Activated CD8-positive, alpha-beta memory T cell treated with anti-CD3 and anti-CD28 coated beads for 48 hours (primary cell): Measurements from ENCODE around the gene GTPBP4.
"Not testable (repeated sequence)": the region's sequence is repeated elsewhere in the genome, so short reads cannot be mapped to it uniquely, and the experiment has no call there.

ENCODE experiments used
- DNase-seq, 3 experiments: peaks; one replicate each; pipeline ENCODE4 v3.0.0-alpha.2; 2020; ENCODE audit warnings: low read depth in 2 of 3, low spot score in 2 of 3

GTPBP4 gene

GRCh38 chr10:988667-989545 is 672 bp downstream of the GTPBP4 start:
- DNase-seq = no peak

GRCh38 chr10:990808-991207 is 2.6 kb downstream of the GTPBP4 start:
- DNase-seq = no peak

GRCh38 chr10:992467-992866 is 4.2 kb downstream of the GTPBP4 start:
- DNase-seq = no peak

- DNase-seq = no peak
Observed at GRCh38 chr10:992871-993270, 4.6 kb downstream of the GTPBP4 start.

GRCh38 chr10:994836-995558 is 6.8 kb downstream of the GTPBP4 start:
- no peak for DNase-seq

- no peak for DNase-seq
Observed at GRCh38 chr10:995559-995926, 7.3 kb downstream of the GTPBP4 start.

- no peak for DNase-seq
Observed at GRCh38 chr10:996031-996430, 7.8 kb downstream of the GTPBP4 start.

GRCh38 chr10:997266-998022 is 9.2 kb downstream of the GTPBP4 start:
- no peak for DNase-seq

- DNase-seq = no peak
Observed at GRCh38 chr10:1002425-1003006, 14.3 kb downstream of the GTPBP4 start.

- no peak for DNase-seq
Observed at GRCh38 chr10:1003884-1004670, 15.8 kb downstream of the GTPBP4 start.

GRCh38 chr10:1006573-1006972 is 18.3 kb downstream of the GTPBP4 start:
- DNase-seq = no peak

- no peak for DNase-seq
Observed at GRCh38 chr10:1007583-1007982, 19.3 kb downstream of the GTPBP4 start.

- no peak for DNase-seq
Observed at GRCh38 chr10:1009071-1009494, 20.8 kb downstream of the GTPBP4 start.

GRCh38 chr10:1009947-1010346 is 21.7 kb downstream of the GTPBP4 start:
- not testable (repeated sequence) for DNase-seq

- no peak for DNase-seq
Observed at GRCh38 chr10:1010703-1011102, 22.5 kb downstream of the GTPBP4 start.

GRCh38 chr10:1011696-1012095 is 23.5 kb downstream of the GTPBP4 start:
- DNase-seq = no peak

- DNase-seq = no peak
Observed at GRCh38 chr10:1015688-1016087, 27.5 kb downstream of the GTPBP4 start.

GRCh38 chr10:1019362-1019761 is 31.1 kb downstream of the GTPBP4 start:
- no peak for DNase-seq

- DNase-seq = no peak
Observed at GRCh38 chr10:1020460-1020859, 32.2 kb downstream of the GTPBP4 start.

- DNase-seq = no peak
Observed at GRCh38 chr10:1020958-1021357, 32.7 kb downstream of the GTPBP4 start.

GRCh38 chr10:1022413-1022812 is 34.2 kb downstream of the GTPBP4 start:
- DNase-seq = no peak
